ENCODE results near the gene CMTM5. TPM values are rescaled to one million over a fixed set of nuclear protein-coding genes. Genes with fewer than 3 reads are reported as not detected.

The CMTM5 gene
- total RNA-seq, 2 experiments from 2014 or later = not detected

DNA sequence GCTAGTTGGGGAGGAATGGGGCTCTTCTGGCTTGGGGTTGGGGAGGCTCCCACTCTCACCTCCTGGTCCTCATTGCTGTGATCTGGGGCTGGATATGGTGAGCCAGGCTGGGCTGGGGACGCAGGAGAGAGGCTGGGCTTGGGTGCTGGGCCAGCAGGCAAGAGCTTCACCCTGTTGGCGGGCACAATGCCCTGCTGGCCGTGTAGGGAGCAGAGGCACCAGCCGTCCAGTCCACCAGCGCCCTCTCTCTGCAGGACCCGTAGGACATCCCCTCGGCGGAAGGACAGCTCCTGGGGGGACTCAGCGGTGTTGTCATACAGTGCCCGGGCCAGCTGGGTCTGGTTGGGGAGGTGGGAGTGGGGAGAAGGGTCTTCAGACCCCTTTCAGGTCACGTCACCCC lies 16.4 kb upstream of the CMTM5 start:
- ChIA-PET POLR2A (no interaction called here), CTCF (interaction anchor here (0.9 to 1.1 kb wide), 3 partner anchors 33 to 76 kb away, joined by 3 read pairs; no protein-coding TSS in a partner anchor)
- Mint-ChIP-seq H3K4me3 (no peak overlapping the region), H3K27ac (no peak overlapping the region), H3K9me3 (no peaks in the 10 kb centered on the region), H3K4me1 (no peaks in the 10 kb centered on the region), H3K36me3 (ENCODE audit: low read depth) (no peaks in the 10 kb centered on the region), H3K27me3 (peaks cover 20% of the 10 kb centered on the region)
- DNase-seq = no peak

DNA sequence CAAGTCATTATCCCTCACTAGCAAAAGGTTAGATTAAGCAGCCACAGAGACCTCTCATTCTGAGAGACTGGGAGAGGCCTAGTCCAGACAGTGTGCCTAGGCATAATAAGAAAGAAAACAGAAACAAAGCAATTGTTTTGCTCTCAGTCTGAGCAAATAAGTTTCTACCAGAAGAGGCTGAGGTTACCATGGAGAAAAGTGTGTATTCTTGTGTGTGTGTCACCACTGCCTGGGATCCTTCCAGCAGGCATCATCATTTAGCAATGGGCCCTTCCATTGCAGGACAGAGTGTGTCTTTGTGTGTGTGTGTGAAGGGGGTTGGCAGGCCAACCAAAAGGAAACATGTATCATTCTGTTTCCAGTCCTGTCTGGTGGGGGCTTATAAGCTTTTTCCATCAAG lies 15.5 kb upstream of the CMTM5 start:
- H3K27me3 Mint-ChIP-seq = peaks cover 22% of the 10 kb centered on the region
- no peaks in the 10 kb centered on the region for H3K9me3 Mint-ChIP-seq
- H3K4me3 Mint-ChIP-seq = no peak overlapping the region
- ChIA-PET CTCF (interaction anchor here (0.9 to 1.5 kb wide), 3 partner anchors 8 to 75 kb away, joined by 3 read pairs; partner anchors contain the start of gene SLC22A17), POLR2A (no interaction called here)
- DNase-seq = no peak
- H3K4me1 Mint-ChIP-seq = no peaks in the 10 kb centered on the region
- H3K36me3 Mint-ChIP-seq (ENCODE audit: low read depth) = no peaks in the 10 kb centered on the region
- H3K27ac Mint-ChIP-seq = no peak overlapping the region

DNA sequence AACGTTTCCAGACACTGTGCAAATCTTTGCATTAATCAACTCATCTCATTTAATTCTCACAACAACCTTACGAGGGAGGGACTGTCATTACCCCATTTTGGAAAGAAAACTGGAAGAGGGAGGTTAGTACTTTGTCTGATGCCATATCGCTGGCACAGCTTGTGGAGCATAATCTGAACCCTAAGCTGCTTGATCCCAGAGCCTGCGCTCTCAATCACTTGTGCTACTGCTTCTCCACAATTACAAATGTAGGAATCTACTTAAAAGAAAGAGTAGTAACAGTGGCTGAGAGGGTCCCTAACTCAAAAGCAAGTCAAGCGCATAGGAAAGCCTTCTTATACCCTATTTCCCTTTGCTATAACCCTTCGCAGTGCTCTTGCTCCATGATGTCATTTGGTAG lies 15.1 kb upstream of the CMTM5 start:
- POLR2A ChIA-PET = no interaction called here
- Mint-ChIP-seq H3K27me3 (peaks cover 26% of the 10 kb centered on the region), H3K27ac (no peak overlapping the region), H3K4me1 (no peaks in the 10 kb centered on the region), H3K4me3 (no peak overlapping the region), H3K36me3 (ENCODE audit: low read depth) (no peaks in the 10 kb centered on the region), H3K9me3 (no peaks in the 10 kb centered on the region)
- CTCF ChIA-PET = interaction anchor here (0.7 to 1.5 kb wide), 3 partner anchors 9 to 18 kb away, joined by 3 read pairs; partner anchors contain the start of gene SLC22A17
- no peak for DNase-seq

DNA sequence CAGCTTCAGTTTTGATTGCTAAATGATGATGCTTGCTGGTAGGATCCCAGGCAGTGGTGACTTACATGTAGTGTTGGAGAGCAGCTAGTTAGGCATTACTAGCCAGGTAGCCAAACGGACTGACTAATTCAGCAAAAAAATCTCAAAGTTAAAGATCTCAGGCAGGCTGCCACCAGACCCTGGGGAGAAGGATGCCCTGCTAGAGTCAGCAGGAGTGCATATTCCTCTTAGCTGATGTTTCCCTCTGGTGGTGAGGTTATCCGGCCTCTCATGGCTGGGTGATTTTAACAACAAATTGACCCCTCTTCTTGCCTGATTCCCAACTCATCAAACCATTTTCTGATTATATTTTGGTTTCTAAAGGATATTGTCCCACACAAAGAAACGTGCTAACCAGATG lies 14.6 kb upstream of the CMTM5 start:
- Mint-ChIP-seq H3K9me3 (no peaks in the 10 kb centered on the region), H3K27ac (no peak overlapping the region), H3K4me3 (no peak overlapping the region), H3K36me3 (ENCODE audit: low read depth) (no peaks in the 10 kb centered on the region), H3K27me3 (peaks cover 30% of the 10 kb centered on the region), H3K4me1 (peaks cover 2% of the 10 kb centered on the region)
- ChIA-PET CTCF (interaction anchor here (0.7 to 1.5 kb wide), 3 partner anchors 9 to 18 kb away, joined by 3 read pairs; partner anchors contain the start of gene SLC22A17), POLR2A (no interaction called here)
- no peak for DNase-seq

DNA sequence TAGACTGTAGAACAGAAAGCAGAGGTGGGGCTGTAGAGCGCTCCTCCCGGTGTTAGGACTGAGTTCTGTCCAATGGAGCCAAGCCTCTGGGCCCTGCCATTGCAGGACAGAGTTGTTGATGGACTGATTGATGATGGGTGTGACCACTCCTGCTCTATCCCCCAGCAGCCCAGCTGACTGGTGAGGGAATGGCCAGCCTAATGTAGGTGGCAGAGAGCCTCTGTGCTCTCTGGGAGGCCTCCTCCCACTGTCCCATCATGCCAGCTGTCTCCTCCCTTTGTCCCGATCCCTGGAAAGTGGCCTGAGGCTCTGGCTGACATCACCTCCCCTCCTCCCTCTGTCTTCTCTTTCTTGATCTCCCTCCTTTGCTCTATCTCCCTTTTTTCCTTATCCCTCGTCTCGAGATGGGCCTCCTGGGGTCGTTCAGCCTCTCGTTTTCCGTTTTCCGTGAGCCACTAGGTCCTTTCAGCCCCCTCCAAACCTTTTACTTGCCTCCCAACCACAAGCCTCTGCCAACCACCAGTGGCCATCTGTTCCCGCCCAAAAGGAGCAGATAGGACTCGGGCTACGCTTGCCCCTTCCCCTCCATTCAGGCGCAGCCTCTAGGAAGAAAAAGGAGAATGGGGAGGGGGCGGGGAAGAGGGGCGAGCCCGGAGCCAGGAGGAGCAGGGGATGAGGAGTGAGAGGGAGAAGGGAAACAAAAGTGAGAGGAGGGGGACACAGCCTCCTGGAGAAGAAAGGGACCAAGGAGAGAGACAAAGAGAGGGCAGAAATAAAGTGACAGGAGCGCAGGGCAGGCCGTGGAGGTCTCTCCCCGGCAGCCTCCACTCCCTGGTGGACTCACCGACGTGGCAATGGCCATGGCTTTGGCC lies 12.4 kb upstream of the CMTM5 start:
- Mint-ChIP-seq H3K27me3 (peaks cover 40% of the 10 kb centered on the region), H3K36me3 (ENCODE audit: low read depth) (no peaks in the 10 kb centered on the region), H3K4me1 (peaks cover 2% of the 10 kb centered on the region), H3K9me3 (no peaks in the 10 kb centered on the region), H3K4me3 (no peak overlapping the region), H3K27ac (no peak overlapping the region)
- ChIA-PET CTCF (interaction anchor here (1.5 kb wide), 1 partner anchor 15 kb away, joined by 4 read pairs; no protein-coding TSS in a partner anchor), POLR2A (no interaction called here)
- no peak for DNase-seq

DNA sequence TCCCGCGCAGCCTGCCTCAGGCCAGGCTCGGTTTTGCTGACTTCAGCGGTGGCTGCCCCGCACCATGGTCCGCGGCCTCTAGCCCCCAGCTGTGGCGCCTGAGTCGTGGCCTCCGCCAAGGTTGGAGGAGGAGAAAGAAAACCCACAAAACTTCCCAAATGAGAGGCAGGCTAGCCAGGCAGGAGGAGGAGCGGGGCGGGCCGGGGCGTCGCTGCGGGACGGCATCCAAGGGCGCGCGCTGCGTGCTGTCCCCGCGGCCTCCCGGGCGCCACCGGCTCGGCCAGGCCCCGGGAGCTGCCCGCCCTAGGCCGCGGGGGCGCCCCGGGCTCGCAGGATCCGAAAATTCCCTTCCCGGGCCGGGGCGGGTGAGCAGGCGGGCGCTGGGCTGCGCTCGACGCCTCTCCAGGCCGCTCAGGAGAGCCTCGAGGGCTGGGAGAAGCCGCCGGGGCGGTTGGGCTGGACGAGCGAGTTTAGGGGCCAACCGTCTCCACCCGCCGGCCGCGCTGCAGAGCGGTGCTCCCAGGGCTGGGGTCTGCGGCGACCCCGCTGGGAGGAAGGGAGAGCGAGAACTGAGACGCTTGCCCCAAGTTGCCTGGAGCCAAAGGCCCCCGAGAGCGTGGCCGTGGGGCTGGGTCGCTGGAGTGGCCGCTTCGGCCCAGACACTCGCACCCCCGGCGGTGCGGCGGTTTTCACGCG lies 11.7 kb upstream of the CMTM5 start, which contains the start of gene EFS:
EFS (minus strand) TSS at position 137 of the 696 bp plus-strand sequence. CDS start 147 bp downstream, outside the sequence.
- no peak within 1 kb of the TSS for H3K4me3 Mint-ChIP-seq
- H3K9me3 Mint-ChIP-seq = no peaks in the 10 kb centered on the region
- H3K36me3 Mint-ChIP-seq (ENCODE audit: low read depth) = no peaks in the 10 kb centered on the region
- ChIA-PET CTCF (no interaction called here), POLR2A (no interaction called here)
- H3K27ac Mint-ChIP-seq = no peak within 1 kb of the TSS
- H3K27me3 Mint-ChIP-seq = peaks cover 40% of the 10 kb centered on the region
- peaks cover 2% of the 10 kb centered on the region for H3K4me1 Mint-ChIP-seq
- no peak for DNase-seq

DNA sequence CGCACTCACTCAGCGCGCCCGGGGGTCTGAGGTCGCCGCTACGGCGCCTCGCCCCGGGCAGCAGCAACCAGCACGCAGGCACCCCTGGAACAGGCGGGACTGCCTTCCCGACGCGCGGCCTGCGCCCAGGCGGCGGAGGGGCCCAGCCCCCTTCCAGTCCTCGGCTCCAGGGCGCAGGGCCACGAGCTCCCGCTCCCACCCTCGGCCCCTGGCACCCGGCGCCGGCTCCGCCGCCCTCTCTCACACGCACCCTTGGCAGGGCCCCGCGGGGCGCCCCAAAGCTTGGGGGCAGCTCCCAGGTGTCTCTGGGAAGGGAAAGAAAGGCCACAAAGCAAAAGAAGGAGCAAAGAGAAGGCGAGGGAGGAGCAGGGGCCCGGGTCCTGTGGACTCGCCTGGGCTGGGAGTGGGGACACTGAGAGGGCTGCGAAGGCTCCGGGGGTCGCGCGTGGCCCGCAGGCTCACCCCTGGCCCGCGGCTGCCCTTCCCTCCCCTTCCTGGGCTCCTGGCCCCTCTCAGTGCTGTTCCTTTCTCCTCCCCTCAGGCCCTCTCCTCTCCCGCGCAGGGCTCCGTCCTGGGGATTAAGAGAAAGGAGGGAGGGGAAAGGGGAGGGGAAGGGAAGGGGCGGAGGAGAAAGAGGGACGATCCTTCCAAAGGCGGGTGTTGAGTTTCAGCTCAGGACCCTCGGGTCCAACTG lies 11.0 kb upstream of the CMTM5 start:
- no peak overlapping the region for H3K4me3 Mint-ChIP-seq
- ChIA-PET CTCF (interaction anchor here (0.9 kb wide), 2 partner anchors 32 kb away, joined by 3 read pairs; no protein-coding TSS in a partner anchor), POLR2A (no interaction called here)
- peaks cover 2% of the 10 kb centered on the region for H3K4me1 Mint-ChIP-seq
- no peaks in the 10 kb centered on the region for H3K36me3 Mint-ChIP-seq (ENCODE audit: low read depth)
- H3K27ac Mint-ChIP-seq = no peak overlapping the region
- no peak for DNase-seq
- H3K9me3 Mint-ChIP-seq = no peaks in the 10 kb centered on the region
- peaks cover 40% of the 10 kb centered on the region for H3K27me3 Mint-ChIP-seq

DNA sequence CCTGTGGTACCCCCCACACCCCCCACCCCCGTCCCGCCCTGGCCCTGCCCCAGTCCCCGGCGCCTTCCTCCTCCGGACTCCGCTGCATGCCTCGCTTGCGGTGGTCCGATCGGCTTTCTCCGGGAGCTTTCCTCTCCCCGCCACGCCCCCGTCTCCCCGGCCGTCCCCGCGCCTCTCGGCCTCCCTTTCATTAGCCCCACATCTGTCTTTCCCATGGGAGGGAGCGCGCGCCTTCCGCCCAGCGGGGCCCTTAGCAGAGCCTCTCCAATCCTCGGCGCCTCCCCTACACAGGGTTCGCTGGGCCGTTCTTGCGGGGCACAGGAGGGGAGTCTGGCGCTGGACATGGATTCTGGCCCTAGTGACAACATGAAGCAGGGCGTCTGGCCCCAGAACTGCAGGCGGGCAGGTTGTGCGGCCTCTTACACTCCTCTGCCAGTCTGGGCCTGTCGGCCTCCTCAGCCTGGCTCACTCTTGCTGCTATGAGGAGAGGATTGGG lies 10.4 kb upstream of the CMTM5 start:
- CTCF ChIA-PET = interaction anchor here (0.9 kb wide), 2 partner anchors 31 to 32 kb away, joined by 3 read pairs; no protein-coding TSS in a partner anchor
- Mint-ChIP-seq H3K27ac (no peak overlapping the region), H3K27me3 (peaks cover 40% of the 10 kb centered on the region), H3K36me3 (ENCODE audit: low read depth) (no peaks in the 10 kb centered on the region), H3K4me3 (no peak overlapping the region), H3K4me1 (peaks cover 2% of the 10 kb centered on the region), H3K9me3 (no peaks in the 10 kb centered on the region)
- no peak for DNase-seq
- POLR2A ChIA-PET = no interaction called here

DNA sequence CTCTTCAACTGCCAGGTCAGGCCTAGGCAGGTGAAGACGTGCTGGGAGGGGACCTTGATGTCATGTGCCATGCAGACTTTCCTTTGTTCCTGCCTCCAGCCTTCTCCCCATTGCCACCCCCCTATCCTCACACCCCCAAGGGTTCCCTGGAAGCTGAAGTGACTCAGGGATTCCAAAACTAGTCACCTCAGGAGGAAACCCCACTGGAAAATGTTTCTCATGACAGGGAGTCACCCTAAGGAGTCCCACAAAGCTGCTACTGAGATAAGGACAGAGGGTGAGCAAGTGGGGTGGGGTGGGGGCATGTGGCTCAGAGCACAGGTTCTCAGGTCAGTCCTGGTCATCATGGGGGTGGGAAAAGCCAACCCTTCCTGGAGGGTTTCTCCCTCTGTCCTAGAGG lies 6.6 kb upstream of the CMTM5 start:
- no peaks in the 10 kb centered on the region for H3K9me3 Mint-ChIP-seq
- H3K4me3 Mint-ChIP-seq = no peak overlapping the region
- H3K36me3 Mint-ChIP-seq (ENCODE audit: low read depth) = no peaks in the 10 kb centered on the region
- ChIA-PET POLR2A (no interaction called here), CTCF (interaction anchor here (0.6 to 2.5 kb wide), 4 partner anchors 9 to 174 kb away, joined by 3 to 14 read pairs (median 4); partner anchors contain the start of gene PABPN1)
- H3K27me3 Mint-ChIP-seq = peaks cover 20% of the 10 kb centered on the region
- H3K4me1 Mint-ChIP-seq = peaks cover 7% of the 10 kb centered on the region
- no peak for DNase-seq
- no peak overlapping the region for H3K27ac Mint-ChIP-seq

DNA sequence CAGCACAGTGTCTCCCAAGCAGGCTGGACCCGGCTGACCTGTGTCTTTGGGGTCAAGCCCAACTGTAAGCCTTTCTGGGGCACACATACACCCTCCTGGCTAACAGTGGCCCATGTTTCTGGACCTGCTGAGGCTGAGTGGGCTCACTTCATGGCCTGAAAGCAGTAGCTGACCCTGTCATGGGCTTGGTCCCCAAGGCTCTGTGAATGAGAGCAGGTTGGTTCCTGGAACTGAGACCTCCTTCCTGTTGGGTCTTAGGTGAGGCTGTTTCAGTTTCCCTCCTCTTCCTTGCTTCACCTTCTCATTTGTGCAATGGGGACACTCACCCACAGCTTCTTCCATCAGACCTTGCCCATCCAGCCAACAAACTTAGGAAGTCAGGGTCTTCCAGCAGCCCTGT lies 5.0 kb upstream of the CMTM5 start:
- no peak for DNase-seq
- Mint-ChIP-seq H3K4me1 (peaks cover 7% of the 10 kb centered on the region), H3K27ac (no peak overlapping the region), H3K36me3 (ENCODE audit: low read depth) (no peaks in the 10 kb centered on the region), H3K4me3 (no peak overlapping the region), H3K27me3 (peaks cover 13% of the 10 kb centered on the region), H3K9me3 (no peaks in the 10 kb centered on the region)
- POLR2A ChIA-PET = no interaction called here
- CTCF ChIA-PET = no interaction called here

DNA sequence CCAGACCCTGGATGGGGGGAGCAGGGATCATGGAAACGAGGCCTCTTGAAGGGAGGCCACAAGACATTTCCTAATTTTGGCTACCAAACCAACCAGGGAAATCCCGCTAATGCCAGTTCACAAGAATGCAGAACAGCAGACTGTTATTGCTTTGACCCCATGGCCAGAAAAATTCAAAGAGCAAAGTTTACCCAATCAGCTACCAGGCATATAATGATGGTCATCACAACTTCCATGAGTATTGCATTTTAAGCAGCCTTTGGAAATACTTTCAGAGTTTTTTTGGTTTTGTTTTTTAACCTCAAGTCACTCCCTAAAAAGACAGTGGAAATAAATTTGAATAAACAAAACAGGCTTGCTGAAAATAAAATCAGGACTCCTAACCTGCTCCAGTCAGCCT lies 4.3 kb upstream of the CMTM5 start, which contains the start of gene IL25:
IL25 (plus strand) TSS at position 301 of the 400 bp plus-strand sequence.
- ChIA-PET POLR2A (no interaction called here), CTCF (no interaction called here)

DNA sequence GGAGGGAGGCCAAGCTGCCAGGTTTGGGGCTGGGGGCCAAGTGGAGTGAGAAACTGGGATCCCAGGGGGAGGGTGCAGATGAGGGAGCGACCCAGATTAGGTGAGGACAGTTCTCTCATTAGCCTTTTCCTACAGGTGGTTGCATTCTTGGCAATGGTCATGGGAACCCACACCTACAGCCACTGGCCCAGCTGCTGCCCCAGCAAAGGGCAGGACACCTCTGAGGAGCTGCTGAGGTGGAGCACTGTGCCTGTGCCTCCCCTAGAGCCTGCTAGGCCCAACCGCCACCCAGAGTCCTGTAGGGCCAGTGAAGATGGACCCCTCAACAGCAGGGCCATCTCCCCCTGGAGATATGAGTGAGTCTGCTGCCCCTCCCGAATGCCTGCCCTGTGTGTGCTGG lies 3.8 kb upstream of the CMTM5 start:
- POLR2A ChIA-PET = no interaction called here
- no peaks in the 10 kb centered on the region for H3K9me3 Mint-ChIP-seq
- H3K36me3 Mint-ChIP-seq (ENCODE audit: low read depth) = no peaks in the 10 kb centered on the region
- H3K4me3 Mint-ChIP-seq = no peak overlapping the region
- CTCF ChIA-PET = no interaction called here
- no peak for DNase-seq
- H3K4me1 Mint-ChIP-seq = peaks cover 5% of the 10 kb centered on the region
- H3K27ac Mint-ChIP-seq = no peak overlapping the region
- H3K27me3 Mint-ChIP-seq = peaks cover 3% of the 10 kb centered on the region

More for the DNA sequence above, 4.3 kb upstream of the CMTM5 start, which contains the start of gene IL25:
- no peaks in the 10 kb centered on the region for H3K36me3 Mint-ChIP-seq (ENCODE audit: low read depth)
- no peaks in the 10 kb centered on the region for H3K9me3 Mint-ChIP-seq
- H3K27ac Mint-ChIP-seq = no peak within 1 kb of the TSS
- H3K4me3 Mint-ChIP-seq = no peak within 1 kb of the TSS
- H3K4me1 Mint-ChIP-seq = peaks cover 5% of the 10 kb centered on the region
- H3K27me3 Mint-ChIP-seq = peaks cover 7% of the 10 kb centered on the region
- no peak for DNase-seq

Measured in activated CD4-positive, alpha-beta T cell treated with anti-CD3 and anti-CD28 coated beads, Interleukin-2, amount 10 ng/mL, durations not matched to agents 7 days and 5 days (primary cell).